Non-pigmented ciliary epithelial cell (primary cell): ENCODE data around the gene MAPK8IP2.
"Not testable (repeated sequence)": the region's sequence is repeated elsewhere in the genome, so short reads cannot be mapped to it uniquely, and the experiment has no call there.

Experiments used
- DNase-seq: peaks from one replicate; pipeline ENCODE4 v3.0.0-alpha.2; 2010; ENCODE audit warnings: low read depth

The MAPK8IP2 gene

GRCh38 chr22:50612528-50613221 lies 12.1 kb downstream of the MAPK8IP2 start:
- DNase-seq, result no peak

GRCh38 chr22:50613291-50613981 lies 12.8 kb downstream of the MAPK8IP2 start:
- DNase-seq, result no peak

- DNase-seq, result not testable (repeated sequence)
Observed at GRCh38 chr22:50614296-50614695, 13.7 kb downstream of the MAPK8IP2 start.

GRCh38 chr22:50620593-50621355 lies 20.2 kb downstream of the MAPK8IP2 start:
- DNase-seq, result no peak

GRCh38 chr22:50621356-50621880 lies 20.8 kb downstream of the MAPK8IP2 start:
- no peak for DNase-seq

GRCh38 chr22:50621948-50622722 lies 21.5 kb downstream of the MAPK8IP2 start:
- no peak for DNase-seq

- DNase-seq, result no peak
Observed at GRCh38 chr22:50622723-50623327, 22.2 kb downstream of the MAPK8IP2 start.

GRCh38 chr22:50624347-50625130 lies 23.9 kb downstream of the MAPK8IP2 start:
- no peak for DNase-seq

- no peak for DNase-seq
Observed at GRCh38 chr22:50625131-50625567, 24.6 kb downstream of the MAPK8IP2 start.

GRCh38 chr22:50625568-50626313 lies 25.1 kb downstream of the MAPK8IP2 start:
- no peak for DNase-seq

- no peak for DNase-seq
Observed at GRCh38 chr22:50626314-50626849, 25.8 kb downstream of the MAPK8IP2 start.

GRCh38 chr22:50626850-50627641 lies 26.5 kb downstream of the MAPK8IP2 start:
- DNase-seq, result no peak

GRCh38 chr22:50627642-50628542 lies 27.3 kb downstream of the MAPK8IP2 start, which contains the start of gene ARSA:
ARSA (minus strand) TSS chr22:50628152; CDS start chr22:50627779, 373 bp downstream.
- DNase-seq, result no peak

GRCh38 chr22:50628543-50629134 lies 28.0 kb downstream of the MAPK8IP2 start:
- DNase-seq, result no peak

GRCh38 chr22:50630376-50630775 lies 29.8 kb downstream of the MAPK8IP2 start:
- DNase-seq, result no peak

GRCh38 chr22:50633086-50633485 lies 32.5 kb downstream of the MAPK8IP2 start:
- DNase-seq, result no peak

GRCh38 chr22:50633771-50634170 lies 33.2 kb downstream of the MAPK8IP2 start:
- no peak for DNase-seq
